SU-DHL-6 (cell line): Measurements from ENCODE around the gene PRPS1.
"Not testable (repeated sequence)": the region's sequence is repeated elsewhere in the genome, so short reads cannot be mapped to it uniquely, and the experiment has no call there.

Experiments
- H2AFZ ChIP-seq: fragments of 200-600 bp; sonication (generic); 2 replicates; pipeline ENCODE4 v1.6.1; 2014; ENCODE audit warnings: low read depth, mild to moderate bottlenecking, moderate library complexity, mixed read lengths, antibody characterized with exemption, low read length; ENCODE audit not compliant: severe bottlenecking
- H3F3A ChIP-seq: fragments of 200-600 bp; shearing (Covaris generic); 2 replicates; pipeline ENCODE4 v1.6.0; 2016; ENCODE audit warnings: antibody characterized with exemption, mild to moderate bottlenecking; ENCODE audit not compliant: insufficient read depth
- H3K27ac ChIP-seq: fragments of 200-600 bp; sonication (generic); 2 replicates; pipeline ENCODE4 v1.5.1; 2016; ENCODE audit warnings: low read depth, mild to moderate bottlenecking, low read length, moderate library complexity, mixed read lengths
- H3K27me3 ChIP-seq: fragments of 200-600 bp; sonication (generic), shearing (Covaris generic); 2 replicates; pipeline ENCODE4 v1.6.0; 2014; ENCODE audit warnings: mild to moderate bottlenecking, low read length
- H3K36me3 ChIP-seq: fragments of 200-600 bp; sonication (generic); 2 replicates; pipeline ENCODE4 v1.6.1; 2014; ENCODE audit warnings: mild to moderate bottlenecking, low read length, mixed read lengths
- H3K4me2 ChIP-seq: fragments of 300-600, 200-600 bp; shearing (Covaris generic), sonication (generic); 2 replicates; pipeline ENCODE4 v1.6.0; 2014; ENCODE audit warnings: low read length, low read depth, mild to moderate bottlenecking; ENCODE audit not compliant: poor library complexity, severe bottlenecking
- H3K4me3 ChIP-seq: fragments of 200-600 bp; sonication (generic); 2 replicates; pipeline ENCODE4 v1.5.1; 2014; ENCODE audit warnings: antibody characterized with exemption, low read length, mild to moderate bottlenecking, mixed read lengths; ENCODE audit not compliant: insufficient read depth, poor library complexity, severe bottlenecking
- H3K79me2 ChIP-seq: fragments of 200-600 bp; sonication (generic); 2 replicates; pipeline ENCODE4 v1.6.1; 2014; ENCODE audit warnings: mild to moderate bottlenecking, low read length, moderate library complexity; ENCODE audit not compliant: insufficient read depth
- H3K9ac ChIP-seq: fragments of 200-600 bp; sonication (generic); 2 replicates; pipeline ENCODE4 v1.7.0; 2014; ENCODE audit warnings: mild to moderate bottlenecking, low read length
- H3K9me2 ChIP-seq: fragments of 200-600 bp; sonication (generic); replicated peaks from 2 replicates; pipeline ENCODE4 v1.6.1; 2014; ENCODE audit warnings: low read length; ENCODE audit not compliant: insufficient read depth
- H3K9me3 ChIP-seq: fragments of 200-600 bp; sonication (generic); 2 replicates; pipeline ENCODE4 v1.6.1; 2014; ENCODE audit warnings: low read length, mixed read lengths; ENCODE audit not compliant: insufficient read depth
- H4K20me1 ChIP-seq: fragments of 200-600 bp; sonication (generic); 2 replicates; pipeline ENCODE4 v1.6.1; 2014; ENCODE audit warnings: low read depth, mild to moderate bottlenecking, antibody characterized with exemption, low read length, moderate library complexity, mixed read lengths
- EZH2phosphoT487 ChIP-seq: fragments of 200-600 bp; sonication (generic), shearing (Covaris generic); conservative IDR thresholded peaks from 2 replicates; pipeline ENCODE4 v1.6.1; 2018; ENCODE audit warnings: mild to moderate bottlenecking, antibody characterized with exemption, low read length, moderate library complexity, mixed read lengths
- TF ChIP-seq, protein P1 (sequence below): fragments of 200-600 bp; sonication (generic); IDR thresholded peaks from one replicate; pipeline ENCODE4 v1.5.1; 2017; ENCODE audit warnings: antibody characterized with exemption, mild to moderate bottlenecking, low read length, moderate library complexity; ENCODE audit not compliant: insufficient read depth, poor library complexity, severe bottlenecking

The PRPS1 gene

DNA sequence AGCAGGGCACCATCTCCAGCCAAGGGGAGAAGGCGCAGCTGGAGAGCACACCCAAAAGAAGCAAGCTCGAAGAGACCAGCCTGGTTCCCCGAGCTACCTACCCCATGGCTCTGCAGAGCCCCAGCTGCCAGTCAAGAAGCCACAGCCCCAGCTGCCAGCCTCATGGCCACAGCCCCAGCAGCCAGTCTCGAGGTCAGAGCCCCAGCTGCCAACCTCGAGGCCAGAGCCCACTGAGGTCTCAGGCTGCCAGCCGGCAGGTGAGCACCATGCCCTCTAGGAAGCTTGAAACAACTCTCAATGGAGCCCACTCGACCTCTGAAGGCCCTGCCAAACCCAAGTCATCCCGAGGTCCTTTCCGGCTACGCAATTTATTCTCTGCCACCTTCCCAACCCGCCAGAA lies 27.0 kb upstream of the PRPS1 start:
- no peaks in the 10 kb centered on the region for H3K9me3 ChIP-seq
- no peaks in the 10 kb centered on the region for H4K20me1 ChIP-seq
- H3K9me2 ChIP-seq = no peaks in the 10 kb centered on the region
- H3K4me2 ChIP-seq = no peak overlapping the region
- no peaks in the 10 kb centered on the region for H3F3A ChIP-seq
- no peak overlapping the region for H3K27ac ChIP-seq
- no peaks in the 10 kb centered on the region for H3K79me2 ChIP-seq
- no peak overlapping the region for H2AFZ ChIP-seq
- no peaks in the 10 kb centered on the region for H3K36me3 ChIP-seq
- no peak overlapping the region for H3K4me3 ChIP-seq
- H3K9ac ChIP-seq = no peak overlapping the region
- H3K27me3 ChIP-seq = no peaks in the 10 kb centered on the region
- TF ChIP-seq, protein P1, sequence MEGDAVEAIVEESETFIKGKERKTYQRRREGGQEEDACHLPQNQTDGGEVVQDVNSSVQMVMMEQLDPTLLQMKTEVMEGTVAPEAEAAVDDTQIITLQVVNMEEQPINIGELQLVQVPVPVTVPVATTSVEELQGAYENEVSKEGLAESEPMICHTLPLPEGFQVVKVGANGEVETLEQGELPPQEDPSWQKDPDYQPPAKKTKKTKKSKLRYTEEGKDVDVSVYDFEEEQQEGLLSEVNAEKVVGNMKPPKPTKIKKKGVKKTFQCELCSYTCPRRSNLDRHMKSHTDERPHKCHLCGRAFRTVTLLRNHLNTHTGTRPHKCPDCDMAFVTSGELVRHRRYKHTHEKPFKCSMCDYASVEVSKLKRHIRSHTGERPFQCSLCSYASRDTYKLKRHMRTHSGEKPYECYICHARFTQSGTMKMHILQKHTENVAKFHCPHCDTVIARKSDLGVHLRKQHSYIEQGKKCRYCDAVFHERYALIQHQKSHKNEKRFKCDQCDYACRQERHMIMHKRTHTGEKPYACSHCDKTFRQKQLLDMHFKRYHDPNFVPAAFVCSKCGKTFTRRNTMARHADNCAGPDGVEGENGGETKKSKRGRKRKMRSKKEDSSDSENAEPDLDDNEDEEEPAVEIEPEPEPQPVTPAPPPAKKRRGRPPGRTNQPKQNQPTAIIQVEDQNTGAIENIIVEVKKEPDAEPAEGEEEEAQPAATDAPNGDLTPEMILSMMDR = no peak
- TF ChIP-seq EZH2phosphoT487 = no peak

DNA sequence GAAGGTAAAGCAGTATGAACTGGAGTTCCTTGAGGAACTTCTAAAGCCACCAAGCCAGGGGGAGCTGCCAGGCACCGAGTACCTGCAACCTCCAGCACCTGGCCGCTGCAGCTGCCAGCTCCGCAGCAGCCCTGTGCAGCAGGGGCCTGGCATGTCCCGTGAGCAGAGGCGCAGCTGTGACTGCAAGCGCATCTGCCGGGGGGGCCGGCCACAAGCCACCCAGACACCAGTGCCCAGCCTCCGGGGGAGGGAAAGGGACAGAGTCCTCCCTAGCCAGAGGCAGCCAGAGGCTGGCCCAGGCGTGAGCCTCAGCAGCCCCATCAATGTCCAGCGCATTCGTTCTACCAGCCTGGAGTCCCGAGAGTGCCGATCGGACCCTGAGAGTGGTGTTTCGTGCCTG lies 26.6 kb upstream of the PRPS1 start:
- no peak overlapping the region for H3K9ac ChIP-seq
- H3K36me3 ChIP-seq = no peaks in the 10 kb centered on the region
- no peaks in the 10 kb centered on the region for H3K9me3 ChIP-seq
- no peak overlapping the region for H3K4me3 ChIP-seq
- no peaks in the 10 kb centered on the region for H3K9me2 ChIP-seq
- no peak overlapping the region for H3K27ac ChIP-seq
- no peaks in the 10 kb centered on the region for H3K27me3 ChIP-seq
- no peak overlapping the region for H3K4me2 ChIP-seq
- H4K20me1 ChIP-seq = no peaks in the 10 kb centered on the region
- H2AFZ ChIP-seq = no peak overlapping the region
- H3F3A ChIP-seq = no peaks in the 10 kb centered on the region
- TF ChIP-seq EZH2phosphoT487 = no peak
- TF ChIP-seq, protein P1 = no peak
- H3K79me2 ChIP-seq = no peaks in the 10 kb centered on the region

DNA sequence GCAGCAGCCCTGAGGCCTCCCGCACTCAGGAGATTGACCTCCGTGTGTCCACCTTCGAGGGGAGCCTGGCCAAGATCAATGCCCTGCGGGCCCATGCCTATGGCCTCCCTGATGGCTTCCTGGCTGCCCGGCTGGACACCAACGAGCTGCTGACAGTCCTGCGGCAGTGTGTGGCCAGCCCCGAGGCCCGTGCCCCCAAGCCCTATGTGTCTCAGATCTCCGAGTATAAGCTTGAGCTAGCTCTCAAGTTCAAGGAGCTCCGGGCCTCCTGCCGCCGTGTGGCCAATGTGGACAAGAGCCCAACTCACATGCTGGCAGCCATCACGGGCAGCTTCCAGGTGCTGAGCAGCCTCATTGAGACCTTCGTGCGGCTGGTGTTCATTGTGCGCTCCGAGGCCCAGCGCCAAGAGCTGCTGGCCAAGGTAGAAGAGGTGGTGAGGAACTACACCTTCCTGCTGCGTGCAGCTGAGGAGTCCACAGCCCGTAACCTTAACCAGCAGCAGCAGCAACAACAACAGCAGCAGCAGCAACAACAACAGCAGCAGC lies 25.5 kb upstream of the PRPS1 start:
- Histone ChIP-seq H3K36me3 (no peaks in the 10 kb centered on the region), H3K79me2 (no peaks in the 10 kb centered on the region), H3K27ac (no peak overlapping the region), H3F3A (no peaks in the 10 kb centered on the region), H3K4me2 (no peak overlapping the region), H3K27me3 (no peaks in the 10 kb centered on the region), H3K9me3 (no peaks in the 10 kb centered on the region), H3K9me2 (no peaks in the 10 kb centered on the region), H4K20me1 (no peaks in the 10 kb centered on the region), H3K9ac (no peak overlapping the region), H2AFZ (no peak overlapping the region), H3K4me3 (no peak overlapping the region)
- no peak for TF ChIP-seq EZH2phosphoT487

DNA sequence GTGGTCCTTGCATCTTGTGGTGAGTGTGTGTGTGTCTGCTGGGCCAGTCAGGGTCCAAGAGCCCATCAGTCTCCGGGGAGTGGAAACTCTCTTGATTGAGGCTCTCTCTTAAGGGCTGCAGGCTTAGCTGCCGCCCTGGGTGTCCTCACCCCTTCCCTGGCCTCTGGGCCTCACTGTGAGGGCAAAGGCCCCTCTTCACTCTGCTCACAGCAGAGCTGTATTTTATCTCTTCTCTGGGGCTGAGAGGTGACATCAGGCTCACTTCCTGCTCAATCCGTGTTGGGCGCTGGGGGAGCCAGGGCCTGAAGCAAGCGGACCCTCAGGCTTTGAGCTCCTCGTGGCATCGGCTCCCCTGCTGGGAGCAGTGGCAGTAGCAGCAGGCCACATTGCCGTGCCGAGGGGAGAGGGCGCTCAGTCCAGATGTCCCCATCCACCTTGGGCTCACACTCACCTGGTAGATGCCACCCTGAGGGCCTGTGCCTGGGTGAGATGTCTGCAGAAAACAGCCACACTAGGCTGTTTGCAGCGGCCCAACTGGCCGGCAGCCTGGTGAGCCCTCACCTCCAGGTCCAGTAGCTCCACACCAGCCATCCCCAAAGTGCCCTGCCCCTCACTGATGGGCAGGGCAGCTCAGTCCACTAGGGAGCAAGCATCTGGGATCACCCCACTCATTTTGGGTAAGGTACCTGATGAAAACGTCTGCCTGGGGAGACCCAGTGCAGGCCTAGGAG lies 24.7 kb upstream of the PRPS1 start:
- H3K27me3 ChIP-seq = no peaks in the 10 kb centered on the region

DNA sequence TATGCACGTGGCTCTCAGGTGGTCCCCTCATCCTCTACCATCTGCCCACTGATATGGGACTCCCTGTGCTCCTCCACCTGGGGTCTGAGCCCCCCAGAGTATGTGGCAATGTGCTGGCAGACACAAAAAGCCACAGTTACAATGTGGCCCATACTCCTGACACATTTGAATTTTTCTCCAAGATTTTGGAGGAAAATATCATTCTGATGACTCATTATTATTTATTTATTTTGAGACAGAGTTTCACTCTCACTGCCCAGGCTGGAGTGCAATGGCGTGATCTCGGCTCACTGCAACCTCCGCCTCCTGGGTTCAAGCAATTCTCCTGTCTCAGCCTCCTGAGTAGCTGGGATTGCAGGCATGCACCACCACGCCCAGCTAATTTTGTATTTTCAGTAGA lies 19.2 kb upstream of the PRPS1 start:
- not testable (repeated sequence) for H3K9me3 ChIP-seq, H3K9ac ChIP-seq, H3K4me2 ChIP-seq, H3K27ac ChIP-seq, H3K9me2 ChIP-seq, H2AFZ ChIP-seq, H4K20me1 ChIP-seq, H3F3A ChIP-seq, H3K27me3 ChIP-seq, H3K79me2 ChIP-seq, H3K4me3 ChIP-seq, H3K36me3 ChIP-seq

More for the DNA sequence above, 24.7 kb upstream of the PRPS1 start:
- Histone ChIP-seq H3K79me2 (no peaks in the 10 kb centered on the region), H4K20me1 (no peaks in the 10 kb centered on the region), H3K36me3 (no peaks in the 10 kb centered on the region), H3K9me2 (no peaks in the 10 kb centered on the region), H3K4me3 (no peak overlapping the region), H3F3A (no peaks in the 10 kb centered on the region), H3K4me2 (no peak overlapping the region), H3K9ac (no peak overlapping the region), H3K9me3 (no peaks in the 10 kb centered on the region), H2AFZ (no peak overlapping the region), H3K27ac (no peak overlapping the region)
- TF ChIP-seq EZH2phosphoT487 = no peak
- TF ChIP-seq, protein P1 = no peak
